HL-60/S4 (cell line): ENCODE results near the gene ARF3.

Experiments used
- in situ Hi-C: fragments of 300-500 bp; cut with MboI; formaldehyde crosslinking; loops from 2 replicates; pipeline ENCODE4 v1.14.3; 2022; ENCODE audit warnings: low sequenced_read_pairs

Gene ARF3

DNA sequence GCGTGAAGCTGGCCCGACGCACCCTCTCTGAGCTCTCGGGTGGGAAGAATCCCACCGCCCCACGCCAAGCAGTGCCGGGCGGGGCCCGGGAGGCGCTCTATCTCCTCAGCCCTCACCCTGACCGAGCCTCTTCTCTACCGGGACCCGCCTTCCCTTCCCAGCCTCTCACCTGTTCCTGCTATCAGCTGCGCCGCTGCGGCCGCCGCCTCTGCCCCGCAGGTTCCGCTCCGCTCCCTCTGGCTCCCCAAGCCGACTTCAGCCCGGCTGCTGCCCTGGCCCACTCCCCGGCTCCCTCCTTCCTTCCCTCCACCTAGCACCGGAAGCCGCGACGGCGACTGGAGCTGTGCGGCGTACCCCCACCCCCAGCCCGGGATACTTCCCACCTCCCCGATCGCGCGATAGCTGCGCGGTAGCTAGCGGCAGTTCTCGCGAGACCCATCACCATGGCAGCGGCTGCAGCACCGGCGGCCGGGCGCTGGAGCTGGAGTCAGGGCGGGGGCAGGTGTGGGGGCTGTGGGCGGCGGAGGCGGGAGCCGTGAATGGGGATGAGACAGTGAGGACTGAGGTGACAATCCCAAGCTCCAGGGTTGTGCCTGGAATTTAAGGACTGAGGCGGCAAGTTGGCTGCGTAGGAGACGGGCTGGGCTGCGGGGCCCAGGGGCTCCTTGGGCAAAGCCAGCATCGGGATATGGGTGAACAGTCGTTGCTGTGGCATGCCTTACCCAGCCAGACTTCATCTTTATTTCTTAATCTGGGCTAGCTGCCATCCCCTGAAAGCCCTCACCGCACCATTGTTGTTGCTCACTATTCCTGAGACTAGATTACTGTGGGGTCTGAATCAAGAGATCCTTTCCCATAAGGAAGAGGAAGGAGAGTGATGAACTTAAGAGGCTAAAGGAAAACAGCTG, at the start of gene ARF3:
Gene ARF3 (minus strand): TSS at position 347 of the 908 bp plus-strand sequence. CDS start 16,392 bp downstream, outside the sequence.
- in situ Hi-C loops: no loop called here

DNA sequence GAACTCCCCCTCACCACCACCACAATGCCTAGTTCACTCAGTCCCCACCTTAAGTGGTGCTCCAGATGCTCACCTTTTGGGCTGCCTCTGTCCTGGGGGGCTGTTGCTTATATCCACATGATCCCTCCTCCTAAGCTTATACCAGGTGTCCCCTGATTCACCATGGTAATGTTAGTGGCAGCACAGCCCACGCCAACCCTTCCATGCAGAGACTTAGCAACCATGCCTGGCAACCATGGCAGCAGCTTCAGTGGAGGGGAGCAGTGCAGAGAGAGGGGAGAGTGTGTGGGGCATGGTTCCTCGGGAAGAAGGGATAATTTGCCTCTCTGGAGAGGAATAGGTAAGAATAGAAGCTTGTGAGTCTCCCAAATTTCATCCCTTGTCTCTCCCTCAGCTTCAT, 43.1 kb upstream of the ARF3 start:
- in situ Hi-C loops: no loop called here

DNA sequence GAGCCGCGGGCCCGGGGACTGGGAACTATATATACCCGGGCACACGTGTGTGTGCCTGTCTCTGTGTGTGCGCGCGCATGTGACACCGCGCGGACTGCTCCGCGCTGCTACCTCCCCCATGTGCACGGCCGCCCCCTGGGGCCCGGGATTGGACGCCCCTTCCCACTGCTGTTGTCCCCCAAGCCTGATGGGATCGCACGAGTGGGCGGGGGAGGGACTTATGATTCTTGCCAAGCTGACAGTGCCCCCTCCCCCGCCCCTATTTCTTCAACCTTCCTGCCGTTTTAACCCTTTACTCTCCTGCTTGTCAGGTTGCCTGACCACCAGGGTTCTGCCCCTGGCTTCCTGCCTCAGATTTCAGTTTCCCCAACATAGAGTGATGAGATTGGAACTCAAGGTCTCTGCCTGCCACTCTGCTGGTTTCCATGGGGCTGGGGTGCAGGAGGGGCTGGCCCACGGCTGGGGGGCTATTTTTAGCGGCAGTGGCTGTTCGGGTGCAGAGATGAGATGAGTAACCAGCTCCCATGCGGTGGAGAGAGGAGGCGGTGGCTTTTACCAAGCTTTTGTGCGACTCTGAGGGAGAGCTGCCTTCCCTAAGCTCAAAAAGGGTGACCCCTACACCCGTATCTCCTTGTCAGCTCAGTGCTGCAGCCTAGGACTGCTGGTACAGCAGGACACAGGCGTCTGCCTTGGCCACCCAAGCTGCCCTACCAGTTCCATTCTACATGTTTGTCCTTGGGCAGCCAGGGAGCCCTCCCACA, 42.3 kb upstream of the ARF3 start, which contains the start of gene DDN:
Gene DDN (minus strand): TSS at position 5 of the 761 bp plus-strand sequence. CDS start 88 bp downstream, outside the sequence.
- in situ Hi-C loops: no loop called here

GRCh38 chr12:48998497-48999353, 41.4 kb upstream of the ARF3 start:
- in situ Hi-C loops: no loop called here

DNA sequence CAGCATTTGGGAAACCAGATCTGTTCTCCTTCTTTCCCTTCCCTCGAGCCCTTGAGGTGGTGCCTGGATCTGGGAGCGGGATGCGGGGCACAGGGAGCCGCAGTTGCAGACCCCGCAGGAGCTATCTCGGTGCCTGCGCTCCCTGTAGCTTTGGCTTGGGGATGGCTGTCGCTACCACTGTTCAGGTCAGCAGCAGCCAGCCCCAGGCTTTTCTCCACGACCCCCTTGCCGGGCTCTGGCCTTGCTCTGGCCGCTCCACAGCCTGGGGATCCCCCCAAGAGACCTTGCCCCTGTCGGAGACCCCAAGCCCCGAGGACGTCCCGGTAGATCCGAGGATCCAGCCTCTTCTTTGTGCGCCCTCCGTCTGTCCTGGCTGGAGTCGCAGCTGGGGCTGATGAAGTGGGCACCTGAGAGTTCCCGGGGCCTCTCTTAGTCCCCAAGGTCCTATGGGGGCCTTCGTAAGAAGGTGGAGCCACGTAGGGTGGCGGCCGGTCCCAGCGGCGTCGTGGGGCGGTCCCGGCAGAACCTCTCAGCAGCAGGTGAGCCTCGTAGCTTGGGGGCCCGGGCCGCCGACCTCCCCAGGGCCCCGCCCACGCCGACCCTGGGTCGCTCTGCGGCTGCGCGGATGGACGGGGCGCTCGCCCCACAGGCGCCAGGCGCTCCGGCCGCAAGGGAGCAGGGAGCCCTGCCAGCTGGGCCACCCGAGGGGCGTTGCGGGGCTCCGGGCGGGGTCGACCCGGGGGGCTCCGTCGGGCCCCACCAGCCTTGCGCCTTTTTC, 40.6 kb upstream of the ARF3 start:
- in situ Hi-C loops: no loop called here

- in situ Hi-C loops: no loop called here
These were observed 39.8 kb upstream of the ARF3 start for GRCh38 chr12:48996794-48997718.

- in situ Hi-C loops: no loop called here
These were observed 38.0 kb upstream of the ARF3 start for GRCh38 chr12:48995086-48995879.

GRCh38 chr12:48994224-48995085, 37.2 kb upstream of the ARF3 start:
- in situ Hi-C loops: no loop called here

DNA sequence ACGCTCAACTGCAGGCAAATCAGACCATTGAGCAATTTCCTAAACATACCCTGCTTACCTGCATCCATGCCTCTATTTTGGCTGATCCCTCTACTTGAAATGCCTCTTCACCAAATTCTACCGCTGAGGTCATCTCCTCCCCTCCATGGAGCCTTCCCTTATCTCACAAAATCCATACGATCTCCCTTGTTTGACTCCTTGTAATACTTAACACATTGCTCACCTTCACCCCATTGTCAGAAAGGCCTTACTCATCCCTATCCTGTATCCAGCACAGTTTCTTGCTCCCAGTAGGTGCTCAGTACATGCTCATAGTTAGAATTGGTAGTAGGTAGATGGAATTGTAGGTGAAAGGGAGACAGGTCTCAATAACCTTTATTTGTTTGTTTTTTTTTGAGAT, 36.5 kb upstream of the ARF3 start:
- in situ Hi-C loops: no loop called here

- in situ Hi-C loops: no loop called here
These were observed 34.2 kb upstream of the ARF3 start for GRCh38 chr12:48991247-48992050.

- in situ Hi-C loops: no loop called here
These were observed 33.3 kb upstream of the ARF3 start for GRCh38 chr12:48990552-48990951.

- in situ Hi-C loops: no loop called here
These were observed 30.9 kb upstream of the ARF3 start for GRCh38 chr12:48988030-48988649.

GRCh38 chr12:48986720-48987291, 29.5 kb upstream of the ARF3 start:
- in situ Hi-C loops: no loop called here

- in situ Hi-C loops: no loop called here
These were observed 28.6 kb upstream of the ARF3 start for GRCh38 chr12:48985901-48986300.

GRCh38 chr12:48985475-48985897, 28.2 kb upstream of the ARF3 start:
- in situ Hi-C loops: no loop called here
